ENCODE measurements around the gene SPATA9. TPM values are rescaled to one million over a fixed set of nuclear protein-coding genes. Genes with fewer than 3 reads are reported as not detected.
A peak's percentile ranks its signal among the peaks of the same experiment; 100 is the strongest.

Gene SPATA9
- total RNA-seq, 1 experiment from 2014 or later, result 1.5 TPM

DNA sequence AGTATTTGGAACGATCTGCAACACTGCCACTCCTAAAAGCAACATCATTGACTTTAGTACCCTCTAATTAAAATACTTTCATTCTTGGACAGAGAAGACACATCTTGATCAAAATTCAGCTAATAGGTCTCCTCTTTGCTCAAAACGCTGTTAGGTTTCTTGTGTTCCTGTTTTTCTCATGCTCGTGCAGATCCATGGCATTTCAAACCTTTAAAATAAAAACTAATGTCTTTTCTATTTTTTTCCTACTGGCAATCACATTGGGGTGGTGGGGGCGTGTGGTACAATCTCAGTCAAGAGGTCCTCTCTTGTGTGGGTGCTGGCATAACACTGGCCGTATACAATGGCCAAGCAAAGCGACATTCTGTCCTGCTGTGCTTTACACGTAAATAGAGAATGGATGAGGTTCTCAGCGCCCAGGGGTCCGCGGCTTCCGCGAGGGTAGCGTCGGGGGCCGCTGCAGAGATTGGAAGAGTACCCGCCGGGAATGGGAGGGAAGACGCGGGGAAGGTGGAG lies 63.2 kb downstream of the SPATA9 start:
- no peak for DNase-seq (ENCODE audit: low read depth)

DNA sequence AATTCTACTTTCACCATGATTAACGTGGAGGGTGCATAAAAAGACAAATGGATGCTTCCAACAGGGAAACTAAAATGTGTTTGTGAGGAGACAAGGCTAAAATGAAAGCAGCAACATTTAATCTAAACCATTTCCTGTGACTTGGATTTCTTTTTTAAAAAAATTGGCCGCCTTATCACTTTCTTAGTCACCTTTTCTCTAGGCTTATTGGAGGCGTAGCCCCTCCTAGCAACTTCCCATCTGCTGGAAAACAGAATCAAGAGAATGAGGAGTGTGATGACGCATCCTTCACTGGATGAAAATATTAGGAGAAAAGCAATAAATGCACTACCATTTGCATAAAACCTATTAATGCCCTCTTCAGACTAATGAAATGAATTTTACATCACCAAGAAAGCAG lies 63.7 kb downstream of the SPATA9 start:
- DNase-seq (ENCODE audit: low read depth), result peak; percentile 64

DNA sequence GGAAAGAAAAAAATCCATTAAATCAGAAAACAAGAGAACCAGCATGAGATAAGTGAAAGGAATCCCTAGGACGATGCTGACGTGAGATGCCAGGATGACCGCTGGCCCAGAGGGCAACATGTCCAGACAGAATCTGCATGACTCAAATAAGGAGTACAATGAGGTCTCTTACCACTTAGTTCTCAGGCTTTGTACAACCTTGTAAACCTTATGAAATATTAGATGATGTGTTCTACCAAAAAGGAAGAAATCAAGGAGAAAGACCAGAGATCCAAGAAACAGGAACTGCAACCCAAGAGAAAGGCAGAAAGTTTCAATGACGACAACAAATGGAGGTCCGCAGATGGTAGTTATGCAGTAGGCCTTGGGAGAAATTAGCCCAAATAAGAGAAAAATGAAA lies 65.7 kb downstream of the SPATA9 start:
- DNase-seq (ENCODE audit: low read depth), result no peak

DNA sequence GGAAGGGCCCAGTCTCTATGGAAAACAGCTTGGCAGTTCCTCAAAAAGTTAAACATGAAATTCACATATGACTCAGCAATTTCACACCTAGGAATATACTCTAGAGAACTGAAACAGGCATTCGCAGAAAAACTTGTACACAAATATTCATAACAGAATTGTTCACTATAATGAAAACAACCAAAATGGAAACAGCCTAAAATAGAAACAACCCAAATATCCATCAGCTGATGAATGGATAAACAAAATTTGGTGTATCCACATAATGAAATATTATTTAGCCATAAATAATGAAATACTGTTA lies 67.7 kb downstream of the SPATA9 start:
- DNase-seq (ENCODE audit: low read depth), result no peak

DNA sequence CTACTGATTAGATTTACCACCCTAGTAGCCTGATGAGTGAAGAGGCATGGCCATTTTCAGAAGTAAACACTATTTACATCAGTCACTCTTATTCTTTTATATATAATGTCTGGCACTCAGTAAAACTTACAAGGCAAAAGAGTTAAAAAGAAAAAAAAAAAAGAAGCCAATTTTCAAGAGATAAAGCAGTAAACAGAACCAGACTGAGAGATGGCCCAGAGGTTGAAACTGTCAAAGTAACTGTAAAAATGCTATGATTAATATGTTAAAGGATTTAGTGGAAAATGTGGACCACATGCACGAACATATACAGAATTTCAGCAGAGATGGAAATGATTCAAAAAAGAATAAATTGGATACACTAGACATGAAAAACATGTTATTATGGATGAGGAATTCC lies 69.3 kb downstream of the SPATA9 start:
- no peak for DNase-seq (ENCODE audit: low read depth)

DNA sequence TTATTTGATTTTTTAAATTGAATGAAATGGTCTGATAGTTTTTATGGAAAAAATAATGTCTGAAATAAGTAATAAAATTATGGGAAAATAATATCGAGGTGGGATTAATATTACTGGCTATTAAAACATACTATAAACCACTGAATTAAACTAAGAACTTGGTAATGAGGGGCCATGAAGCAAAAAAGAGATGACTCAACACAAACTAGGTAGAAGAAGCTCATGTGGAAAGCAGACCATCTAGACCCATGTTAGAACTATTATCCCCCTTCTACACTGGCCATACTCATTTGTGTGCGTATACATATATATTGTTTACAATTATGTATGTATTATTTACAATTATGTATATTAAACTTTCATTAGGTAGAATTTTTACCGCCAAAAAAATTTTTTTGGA lies 71.4 kb downstream of the SPATA9 start:
- no peak for DNase-seq (ENCODE audit: low read depth)

DNA sequence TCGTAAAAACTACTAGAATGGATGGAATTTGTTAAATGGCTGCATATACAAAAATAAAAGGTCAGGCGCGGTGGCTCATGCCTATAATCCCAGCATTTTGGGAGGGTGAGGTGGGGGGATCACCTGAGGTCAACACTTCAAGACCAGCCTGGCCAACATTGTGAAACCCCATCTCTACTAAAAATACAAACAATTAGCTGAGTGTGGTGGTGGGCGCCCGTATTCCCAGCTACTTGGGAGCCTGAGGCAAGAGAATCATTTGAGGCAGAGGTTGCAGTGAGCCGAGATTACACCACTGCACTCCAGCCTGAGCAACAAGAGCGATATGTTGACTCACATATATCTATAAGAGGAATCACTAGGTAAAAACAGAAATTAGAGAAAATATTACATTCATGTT lies 72.2 kb downstream of the SPATA9 start:
- no peak for DNase-seq (ENCODE audit: low read depth)

DNA sequence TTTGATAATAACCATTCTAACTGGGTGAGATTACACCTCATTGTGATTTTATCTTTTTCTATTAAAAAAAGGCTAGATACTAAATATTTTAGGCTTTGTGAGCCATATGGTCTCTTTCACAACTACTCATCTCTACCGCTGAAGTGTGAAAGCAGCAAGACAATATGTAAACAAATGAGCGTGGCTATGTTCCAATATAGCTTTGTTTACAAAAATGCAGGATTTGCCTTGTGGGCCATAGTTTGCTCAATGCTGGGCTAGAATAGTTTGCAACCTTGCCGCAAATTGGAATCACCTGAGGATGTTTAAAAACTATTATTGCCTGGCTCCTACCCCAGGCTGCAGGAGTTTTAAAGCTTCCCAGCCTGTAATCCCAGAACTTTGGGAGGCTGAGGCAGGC lies 73.1 kb downstream of the SPATA9 start:
- DNase-seq (ENCODE audit: low read depth), result no peak

Other genes starting within 250 kb of the SPATA9 start
- gene SKIC3, start 128.0 kb downstream of the SPATA9 start, total RNA-seq (2014; rRNA removed; shearing (Covaris generic)), result 62.5 and 71.6 TPM in 2 replicates
- 6.2 and 8.5 TPM in 2 replicates for gene ARSK, start 127.9 kb downstream of the SPATA9 start, total RNA-seq (2014; rRNA removed; shearing (Covaris generic))
- 0.29 TPM in 1 of 2 replicates, not detected in the other for gene GPR150, start 62.9 kb downstream of the SPATA9 start, total RNA-seq (2014; rRNA removed; shearing (Covaris generic))
- gene RFESD, start 36.2 kb downstream of the SPATA9 start, total RNA-seq (2014; rRNA removed; shearing (Covaris generic)), result 2.3 and 6.8 TPM in 2 replicates
- gene RHOBTB3, start 48.3 kb upstream of the SPATA9 start, total RNA-seq (2014; rRNA removed; shearing (Covaris generic)), result 91.7 and 120 TPM in 2 replicates
- 7.1 and 8.3 TPM in 2 replicates for gene GLRX, start 139.7 kb upstream of the SPATA9 start, total RNA-seq (2014; rRNA removed; shearing (Covaris generic))

Measured in Daoy (cell line).